Midbrain (tissue), 1 donor: Measurements from ENCODE around the gene PTGS1.

Experiments used
- DNase-seq: peaks from one replicate; lab custom pipeline; 2025; lab: John Stamatoyannopoulos, UW

The PTGS1 gene

GRCh38 chr9:122374885-122375420 is 4.1 kb downstream of the PTGS1 start:
- DNase-seq, result no peak

- no peak for DNase-seq
Observed at GRCh38 chr9:122376796-122377195, 6.0 kb downstream of the PTGS1 start.

GRCh38 chr9:122377241-122378164 is 6.7 kb downstream of the PTGS1 start:
- DNase-seq, result no peak

GRCh38 chr9:122378236-122378635 is 7.4 kb downstream of the PTGS1 start:
- DNase-seq, result no peak

- no peak for DNase-seq
Observed at GRCh38 chr9:122379340-122379739, 8.5 kb downstream of the PTGS1 start.

GRCh38 chr9:122380293-122380692 is 9.5 kb downstream of the PTGS1 start:
- DNase-seq, result no peak

GRCh38 chr9:122381206-122381950 is 10.6 kb downstream of the PTGS1 start:
- no peak for DNase-seq

GRCh38 chr9:122382901-122383850 is 12.4 kb downstream of the PTGS1 start:
- DNase-seq, result no peak

- no peak for DNase-seq
Observed at GRCh38 chr9:122383992-122384461, 13.2 kb downstream of the PTGS1 start.

GRCh38 chr9:122386311-122386872 is 15.6 kb downstream of the PTGS1 start:
- DNase-seq, result no peak

- DNase-seq, result no peak
Observed at GRCh38 chr9:122387536-122387935, 16.7 kb downstream of the PTGS1 start.

GRCh38 chr9:122389195-122389594 is 18.4 kb downstream of the PTGS1 start:
- DNase-seq, result no peak

- no peak for DNase-seq
Observed at GRCh38 chr9:122389799-122390481, 19.1 kb downstream of the PTGS1 start.

GRCh38 chr9:122392284-122392683 is 21.5 kb downstream of the PTGS1 start:
- no peak for DNase-seq

GRCh38 chr9:122392714-122393113 is 21.9 kb downstream of the PTGS1 start:
- DNase-seq, result no peak

GRCh38 chr9:122393284-122393983 is 22.6 kb downstream of the PTGS1 start:
- no peak for DNase-seq

GRCh38 chr9:122394265-122395125 is 23.7 kb downstream of the PTGS1 start:
- DNase-seq, result no peak

GRCh38 chr9:122396614-122397148 is 25.9 kb downstream of the PTGS1 start:
- no peak for DNase-seq

- DNase-seq, result no peak
Observed at GRCh38 chr9:122397749-122398148, 26.9 kb downstream of the PTGS1 start.
